ENCODE results near the gene SLC26A8. TPM values are rescaled to one million over a fixed set of nuclear protein-coding genes. Genes with fewer than 3 reads are reported as not detected.

The SLC26A8 gene
- total RNA-seq, 4 donors from 2014 or later, result 0.13 to 0.89 (median 0.60) TPM

- WGBS, 2 donors, result 90 to 95% methylated on average over 2 of the region's 2 CpGs
- intact Hi-C loops (cut with DNase I), result no loop called here
- Histone ChIP-seq H3K27me3 (no peaks in the 10 kb centered on the region), H3K9me3 (no peaks in the 10 kb centered on the region), H3K36me3 (no peaks in the 10 kb centered on the region), H3K4me3 (replicated peaks in 1 of 3) (no peak overlapping the region), H3K27ac (no peak overlapping the region), H3K4me1 (no peaks in the 10 kb centered on the region)
- TF ChIP-seq, protein P1, sequence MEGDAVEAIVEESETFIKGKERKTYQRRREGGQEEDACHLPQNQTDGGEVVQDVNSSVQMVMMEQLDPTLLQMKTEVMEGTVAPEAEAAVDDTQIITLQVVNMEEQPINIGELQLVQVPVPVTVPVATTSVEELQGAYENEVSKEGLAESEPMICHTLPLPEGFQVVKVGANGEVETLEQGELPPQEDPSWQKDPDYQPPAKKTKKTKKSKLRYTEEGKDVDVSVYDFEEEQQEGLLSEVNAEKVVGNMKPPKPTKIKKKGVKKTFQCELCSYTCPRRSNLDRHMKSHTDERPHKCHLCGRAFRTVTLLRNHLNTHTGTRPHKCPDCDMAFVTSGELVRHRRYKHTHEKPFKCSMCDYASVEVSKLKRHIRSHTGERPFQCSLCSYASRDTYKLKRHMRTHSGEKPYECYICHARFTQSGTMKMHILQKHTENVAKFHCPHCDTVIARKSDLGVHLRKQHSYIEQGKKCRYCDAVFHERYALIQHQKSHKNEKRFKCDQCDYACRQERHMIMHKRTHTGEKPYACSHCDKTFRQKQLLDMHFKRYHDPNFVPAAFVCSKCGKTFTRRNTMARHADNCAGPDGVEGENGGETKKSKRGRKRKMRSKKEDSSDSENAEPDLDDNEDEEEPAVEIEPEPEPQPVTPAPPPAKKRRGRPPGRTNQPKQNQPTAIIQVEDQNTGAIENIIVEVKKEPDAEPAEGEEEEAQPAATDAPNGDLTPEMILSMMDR (IDR thresholded peaks at IDR 0.05), result no peak
- TF ChIP-seq POLR2A (IDR thresholded peaks at IDR 0.05), result no peak
- DNase-seq, result no peak
These were observed 118.0 kb downstream of the SLC26A8 start for GRCh38 chr6:35906499-35906846.

DNA sequence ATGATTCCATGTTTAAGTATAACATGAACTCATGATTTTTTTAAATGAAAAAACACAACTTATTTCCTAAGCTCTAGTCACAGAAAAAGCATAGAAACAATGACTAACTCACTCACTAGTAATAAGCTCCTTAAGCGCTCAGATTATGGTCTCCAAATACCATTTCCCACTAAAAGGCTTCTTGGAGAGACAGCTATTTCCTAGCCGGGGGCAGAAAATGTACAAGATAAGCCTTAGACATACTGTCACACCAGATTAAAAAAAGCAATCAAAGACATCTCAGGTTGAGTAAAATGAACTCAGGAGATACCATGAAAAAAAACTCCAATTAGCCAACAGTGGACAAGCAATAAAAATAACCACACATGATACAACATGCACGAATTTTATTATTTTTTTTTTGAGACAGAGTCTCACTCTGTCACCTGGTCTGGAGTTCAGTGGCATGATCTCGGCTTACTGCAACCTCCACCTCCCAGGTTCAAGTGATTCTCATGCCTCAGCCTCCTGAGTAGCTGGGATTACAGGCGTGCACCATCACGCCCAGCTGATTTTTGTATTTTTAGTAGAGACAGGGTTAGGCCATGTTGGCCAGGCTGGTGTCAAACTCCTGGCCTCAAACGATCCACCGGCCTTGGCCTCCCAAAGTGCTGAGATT is 118.5 kb downstream of the SLC26A8 start:
- no peak for DNase-seq
- H3K27ac ChIP-seq, result no peak overlapping the region
- H3K4me3 ChIP-seq (replicated peaks in 1 of 3), result no peak overlapping the region
- no peaks in the 10 kb centered on the region for H3K9me3 ChIP-seq
- H3K36me3 ChIP-seq, result no peaks in the 10 kb centered on the region
- H3K4me1 ChIP-seq, result no peaks in the 10 kb centered on the region
- H3K27me3 ChIP-seq, result no peaks in the 10 kb centered on the region
- TF ChIP-seq, protein P1 (IDR thresholded peaks at IDR 0.05), result no peak
- no peak for TF ChIP-seq POLR2A (IDR thresholded peaks at IDR 0.05)
- 82 to 89% methylated on average over 8 of the region's 8 CpGs for WGBS, 2 donors
- intact Hi-C loops (cut with DNase I), result no loop called here

DNA sequence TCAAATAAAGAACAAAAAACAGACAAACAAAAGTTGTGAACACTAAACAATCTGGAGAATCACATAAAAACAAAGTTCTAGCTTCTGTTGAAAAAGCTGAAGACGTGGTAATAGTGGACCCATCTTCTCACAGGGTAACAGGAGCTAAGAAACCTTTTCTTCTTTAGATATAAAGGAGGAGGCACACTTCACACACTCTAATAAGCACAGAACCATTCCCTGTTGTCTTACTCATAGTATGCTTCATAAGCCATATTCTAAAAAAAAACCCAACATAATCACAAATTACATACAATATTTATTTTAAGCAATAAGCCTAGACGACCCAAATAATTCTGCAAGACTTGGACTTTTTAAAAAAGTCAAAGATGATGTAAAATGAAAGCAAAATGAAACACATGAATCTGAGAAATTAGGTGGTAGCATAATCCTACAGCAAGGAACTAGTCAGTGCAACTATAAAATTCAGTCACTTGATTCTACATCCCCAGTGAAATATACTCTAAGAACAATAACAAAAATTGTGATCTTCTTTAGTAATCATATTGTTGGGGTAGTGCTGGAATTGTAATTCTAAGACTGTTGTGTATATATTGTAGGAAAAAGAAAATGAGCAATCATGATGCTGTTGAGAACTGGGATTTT is 119.2 kb downstream of the SLC26A8 start:
- H3K4me1 ChIP-seq, result no peaks in the 10 kb centered on the region
- H3K27me3 ChIP-seq, result no peaks in the 10 kb centered on the region
- TF ChIP-seq POLR2A (IDR thresholded peaks at IDR 0.05), result no peak
- TF ChIP-seq, protein P1 (IDR thresholded peaks at IDR 0.05), result no peak
- H3K36me3 ChIP-seq, result no peaks in the 10 kb centered on the region
- no peak for DNase-seq
- H3K4me3 ChIP-seq (replicated peaks in 1 of 3), result no peak overlapping the region
- no peak overlapping the region for H3K27ac ChIP-seq
- WGBS, 2 donors, result 78 to 83% methylated on average over 2 of the region's 2 CpGs
- intact Hi-C loops (cut with DNase I), result no loop called here
- H3K9me3 ChIP-seq, result no peaks in the 10 kb centered on the region

- no peaks in the 10 kb centered on the region for H3K36me3 ChIP-seq
- H3K4me1 ChIP-seq, result no peaks in the 10 kb centered on the region
- no peaks in the 10 kb centered on the region for H3K9me3 ChIP-seq
- H3K4me3 ChIP-seq (replicated peaks in 1 of 3), result no peak overlapping the region
- intact Hi-C loops (cut with DNase I), result no loop called here
- WGBS, 2 donors, result 98% methylated on average over 4 of the region's 4 CpGs
- TF ChIP-seq, protein P1 (IDR thresholded peaks at IDR 0.05), result no peak
- TF ChIP-seq POLR2A (IDR thresholded peaks at IDR 0.05), result no peak
- H3K27ac ChIP-seq, result no peak overlapping the region
- H3K27me3 ChIP-seq, result no peaks in the 10 kb centered on the region
- no peak for DNase-seq
These were observed 120.8 kb downstream of the SLC26A8 start for GRCh38 chr6:35903679-35904078.

- intact Hi-C loops (cut with DNase I), result no loop called here
- Histone ChIP-seq H3K4me3 (replicated peaks in 1 of 3) (no peak overlapping the region), H3K4me1 (no peaks in the 10 kb centered on the region), H3K27me3 (no peaks in the 10 kb centered on the region), H3K36me3 (no peaks in the 10 kb centered on the region), H3K27ac (no peak overlapping the region), H3K9me3 (no peaks in the 10 kb centered on the region)
- DNase-seq, result no peak
- no peak for TF ChIP-seq POLR2A (IDR thresholded peaks at IDR 0.05)
- TF ChIP-seq, protein P1 (IDR thresholded peaks at IDR 0.05), result no peak
- 95% methylated on average over 4 of the region's 4 CpGs for WGBS, 2 donors
These were observed 124.0 kb downstream of the SLC26A8 start for GRCh38 chr6:35900448-35900847.
